ENCODE measurements around the gene SSTR5. TPM values are rescaled to one million over a fixed set of nuclear protein-coding genes. Genes with fewer than 3 reads are reported as not detected.

SSTR5 gene
- total and polyA plus RNA-seq, 2 experiments from 2014 or later, result 0.77 to 1.3 TPM

DNA sequence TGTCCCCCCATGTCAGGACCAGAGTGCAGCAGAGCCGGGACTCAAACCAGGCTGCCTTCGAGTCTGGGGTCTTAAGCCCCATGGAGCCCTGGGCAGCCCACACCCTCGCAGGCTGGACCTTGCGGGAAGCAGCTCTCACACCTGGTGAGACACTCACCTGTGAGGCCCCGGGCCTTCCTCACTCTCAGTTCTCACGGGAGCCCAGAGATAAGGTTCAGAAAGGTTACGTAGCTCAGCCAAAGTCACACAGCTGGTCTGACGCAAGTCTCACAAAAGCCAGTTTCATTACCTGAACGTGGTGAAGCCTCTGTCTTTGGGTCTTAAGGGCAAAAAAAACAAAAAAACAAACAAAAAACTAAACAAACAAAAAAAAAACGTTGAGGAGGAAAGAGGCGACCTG is 32.8 kb upstream of the SSTR5 start:
- Histone ChIP-seq H3K79me2 (no peaks in the 10 kb centered on the region), H3K4me3 (no peak overlapping the region), H2AFZ (no peak overlapping the region), H3K4me2 (no peak overlapping the region), H3K36me3 (replicated peaks; ENCODE audit: insufficient read depth, low read depth) (no peaks in the 10 kb centered on the region), H3K27ac (no peak overlapping the region), H3K9me3 (ENCODE audit: low read depth) (no peaks in the 10 kb centered on the region), H3K4me1 (ENCODE audit: insufficient read depth) (peaks cover 19% of the 10 kb centered on the region), H4K20me1 (ENCODE audit: insufficient read depth, poor library complexity, severe bottlenecking) (no peaks in the 10 kb centered on the region), H3K9me2 (replicated peaks; ENCODE audit: insufficient read depth) (no peaks in the 10 kb centered on the region), H3K27me3 (no peaks in the 10 kb centered on the region)
- TF ChIP-seq, protein P1, sequence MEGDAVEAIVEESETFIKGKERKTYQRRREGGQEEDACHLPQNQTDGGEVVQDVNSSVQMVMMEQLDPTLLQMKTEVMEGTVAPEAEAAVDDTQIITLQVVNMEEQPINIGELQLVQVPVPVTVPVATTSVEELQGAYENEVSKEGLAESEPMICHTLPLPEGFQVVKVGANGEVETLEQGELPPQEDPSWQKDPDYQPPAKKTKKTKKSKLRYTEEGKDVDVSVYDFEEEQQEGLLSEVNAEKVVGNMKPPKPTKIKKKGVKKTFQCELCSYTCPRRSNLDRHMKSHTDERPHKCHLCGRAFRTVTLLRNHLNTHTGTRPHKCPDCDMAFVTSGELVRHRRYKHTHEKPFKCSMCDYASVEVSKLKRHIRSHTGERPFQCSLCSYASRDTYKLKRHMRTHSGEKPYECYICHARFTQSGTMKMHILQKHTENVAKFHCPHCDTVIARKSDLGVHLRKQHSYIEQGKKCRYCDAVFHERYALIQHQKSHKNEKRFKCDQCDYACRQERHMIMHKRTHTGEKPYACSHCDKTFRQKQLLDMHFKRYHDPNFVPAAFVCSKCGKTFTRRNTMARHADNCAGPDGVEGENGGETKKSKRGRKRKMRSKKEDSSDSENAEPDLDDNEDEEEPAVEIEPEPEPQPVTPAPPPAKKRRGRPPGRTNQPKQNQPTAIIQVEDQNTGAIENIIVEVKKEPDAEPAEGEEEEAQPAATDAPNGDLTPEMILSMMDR (IDR thresholded peaks at IDR 0.05; ENCODE audit: poor library complexity), result no peak
- TF ChIP-seq EZH2phosphoT487 (IDR thresholded peaks at IDR 0.05; ENCODE audit: low read depth, severe bottlenecking, unreplicated experiment), result no peak
- no peak for TF ChIP-seq EZH2 (IDR thresholded peaks at IDR 0.05; ENCODE audit: borderline replicate concordance)
- DNase-seq (ENCODE audit: low spot score), result no peak
- 78% methylated on average over 11 of the region's 11 CpGs for WGBS (ENCODE audit: low lambda C conversion rate, missing lambda C conversion rate)

DNA sequence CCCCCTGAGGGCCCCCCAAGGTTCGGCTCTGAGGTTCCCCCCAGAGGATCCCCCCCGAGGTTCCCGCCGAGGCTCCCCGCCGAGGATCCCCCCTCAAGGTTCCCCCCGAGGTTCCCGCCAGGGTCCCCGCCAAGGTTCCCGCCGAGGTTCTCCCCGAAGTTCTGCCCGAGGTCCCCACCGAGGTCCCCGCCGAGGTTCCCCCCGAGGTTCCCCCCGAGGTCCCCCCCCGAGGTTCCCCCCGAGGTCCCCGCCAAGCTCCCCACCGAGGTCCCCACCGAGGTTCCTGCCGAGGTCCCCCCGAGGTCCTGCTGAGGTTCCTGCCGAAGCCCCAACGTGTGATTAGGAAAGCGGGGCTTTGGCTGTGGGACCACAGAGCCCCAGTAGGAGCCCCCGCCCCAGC is 32.2 kb upstream of the SSTR5 start:
- H3K27ac ChIP-seq, result no peak overlapping the region
- WGBS (ENCODE audit: low lambda C conversion rate, missing lambda C conversion rate), result 88% methylated on average over 4 of the region's 29 CpGs
- peaks cover 19% of the 10 kb centered on the region for H3K4me1 ChIP-seq (ENCODE audit: insufficient read depth)
- H3K9me2 ChIP-seq (replicated peaks; ENCODE audit: insufficient read depth), result no peaks in the 10 kb centered on the region
- H3K9me3 ChIP-seq (ENCODE audit: low read depth), result no peaks in the 10 kb centered on the region
- H3K4me3 ChIP-seq, result no peak overlapping the region
- no peaks in the 10 kb centered on the region for H3K27me3 ChIP-seq
- no peak overlapping the region for H2AFZ ChIP-seq
- TF ChIP-seq EZH2 (IDR thresholded peaks at IDR 0.05; ENCODE audit: borderline replicate concordance), result no peak
- TF ChIP-seq EZH2phosphoT487 (IDR thresholded peaks at IDR 0.05; ENCODE audit: low read depth, severe bottlenecking, unreplicated experiment), result no peak
- TF ChIP-seq, protein P1 (IDR thresholded peaks at IDR 0.05; ENCODE audit: poor library complexity), result no peak
- H3K4me2 ChIP-seq, result no peak overlapping the region
- no peaks in the 10 kb centered on the region for H3K36me3 ChIP-seq (replicated peaks; ENCODE audit: insufficient read depth, low read depth)
- no peak for DNase-seq (ENCODE audit: low spot score)
- no peaks in the 10 kb centered on the region for H4K20me1 ChIP-seq (ENCODE audit: insufficient read depth, poor library complexity, severe bottlenecking)
- H3K79me2 ChIP-seq, result no peaks in the 10 kb centered on the region

DNA sequence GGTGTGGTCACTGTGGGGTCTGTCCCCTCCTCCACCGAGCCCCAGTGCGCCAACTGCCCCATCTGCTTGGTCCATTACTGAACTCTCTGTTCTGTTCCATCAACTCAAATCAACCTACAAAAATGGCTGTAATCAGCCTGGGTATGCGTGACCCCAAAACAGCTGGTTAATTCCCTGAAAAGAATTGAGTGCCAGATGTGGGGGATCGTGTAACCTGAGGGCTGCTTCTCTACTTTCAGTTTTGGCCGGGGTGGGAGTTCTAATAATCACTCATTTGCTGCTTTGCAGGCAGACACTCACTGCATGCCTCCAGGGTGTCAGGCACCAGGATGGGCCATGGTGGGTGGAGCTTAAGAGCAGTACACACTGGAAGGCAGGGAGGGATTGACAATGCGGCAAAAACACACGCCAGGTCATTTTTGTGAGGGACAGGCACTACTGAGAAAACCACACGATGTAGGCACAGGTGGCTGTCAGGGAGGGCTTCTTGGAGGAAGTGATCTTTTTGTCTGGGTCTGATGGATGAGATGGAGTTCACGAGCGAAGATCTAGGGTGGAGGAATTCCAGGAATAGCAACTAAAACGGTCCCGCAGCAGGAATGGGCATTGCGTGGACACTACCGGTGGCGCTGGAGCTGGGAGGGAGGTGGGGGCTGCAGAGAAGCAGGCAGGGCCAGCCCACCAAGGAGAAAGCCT is 30.4 kb upstream of the SSTR5 start:
- no peaks in the 10 kb centered on the region for H3K27me3 ChIP-seq
- no peak overlapping the region for H3K27ac ChIP-seq
- H3K4me2 ChIP-seq, result no peak overlapping the region
- H3K4me1 ChIP-seq (ENCODE audit: insufficient read depth), result peaks cover 6% of the 10 kb centered on the region
- TF ChIP-seq, protein P1 (IDR thresholded peaks at IDR 0.05; ENCODE audit: poor library complexity), result no peak
- TF ChIP-seq EZH2phosphoT487 (IDR thresholded peaks at IDR 0.05; ENCODE audit: low read depth, severe bottlenecking, unreplicated experiment) (no peak), EZH2 (IDR thresholded peaks at IDR 0.05; ENCODE audit: borderline replicate concordance) (no peak)
- H4K20me1 ChIP-seq (ENCODE audit: insufficient read depth, poor library complexity, severe bottlenecking), result no peaks in the 10 kb centered on the region
- no peak for DNase-seq (ENCODE audit: low spot score)
- 91% methylated on average over 15 of the region's 15 CpGs for WGBS (ENCODE audit: low lambda C conversion rate, missing lambda C conversion rate)
- no peaks in the 10 kb centered on the region for H3K36me3 ChIP-seq (replicated peaks; ENCODE audit: insufficient read depth, low read depth)
- no peaks in the 10 kb centered on the region for H3K9me3 ChIP-seq (ENCODE audit: low read depth)
- no peaks in the 10 kb centered on the region for H3K79me2 ChIP-seq
- H3K4me3 ChIP-seq, result no peak overlapping the region
- no peak overlapping the region for H2AFZ ChIP-seq
- no peaks in the 10 kb centered on the region for H3K9me2 ChIP-seq (replicated peaks; ENCODE audit: insufficient read depth)

Data from hepatocyte (in vitro differentiated cells).